HG03460 (cell line): ENCODE measurements around the gene RCAN2.

Experiments
- ATAC-seq: cut with Tn5 transposase; IDR thresholded peaks from one replicate; pipeline ENCODE4 v1.9.1; 2021; ENCODE audit not compliant: unreplicated experiment

Gene RCAN2

GRCh38 chr6:46491201-46491627 lies at the start of gene RCAN2:
TSS of gene RCAN2 (minus strand) at chr6:46491449.
- no peak for ATAC-seq

DNA sequence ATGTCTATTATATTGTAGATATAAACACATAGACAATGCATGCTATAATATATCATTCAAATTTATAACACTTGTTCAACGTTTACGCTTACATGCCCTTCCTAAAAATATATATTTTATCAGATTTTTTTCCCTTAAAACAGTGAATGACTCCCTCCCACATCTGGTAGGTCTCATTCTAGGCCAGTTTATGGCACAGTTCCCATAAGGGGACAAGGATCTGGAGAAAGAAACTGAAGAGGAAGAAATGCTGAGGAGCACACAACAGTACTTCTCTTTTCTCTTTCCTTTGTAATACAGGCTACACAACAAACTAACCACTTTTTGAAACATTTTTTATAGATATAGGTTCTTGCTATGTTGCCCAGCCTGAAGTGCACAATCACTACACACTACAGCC lies 48.6 kb upstream of the RCAN2 start:
- ATAC-seq = no peak

DNA sequence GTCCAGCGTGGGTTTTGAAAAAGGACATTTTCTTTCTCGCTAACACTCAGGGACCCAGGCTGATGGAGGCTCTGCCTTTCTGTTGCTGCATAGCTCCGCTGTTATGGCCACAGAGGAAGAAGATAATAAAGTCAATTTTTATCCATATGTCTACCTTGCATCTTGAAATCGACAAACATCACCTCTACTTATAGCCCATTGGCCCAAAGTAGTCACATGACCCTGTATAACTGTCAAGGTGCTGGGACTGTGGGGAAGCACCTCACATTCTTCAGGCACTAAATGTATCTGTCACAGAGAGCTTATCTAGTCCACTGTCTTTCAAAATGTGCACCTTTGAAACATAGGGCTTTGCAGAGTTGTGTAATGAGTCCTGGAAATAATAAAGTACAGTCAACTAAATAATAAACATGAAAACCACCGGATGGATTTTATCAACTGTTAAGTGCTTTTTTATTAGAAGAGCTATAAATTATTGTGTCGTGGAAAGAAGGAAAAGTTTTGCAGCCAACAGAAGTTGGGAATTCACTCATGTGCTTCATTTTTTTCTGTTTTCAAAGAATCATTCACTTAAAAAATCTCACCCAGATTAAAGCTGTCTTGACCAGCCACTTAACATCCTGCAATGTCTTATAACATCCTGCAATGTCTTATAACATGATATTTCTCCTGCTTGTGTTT lies 47.7 kb upstream of the RCAN2 start:
- no peak for ATAC-seq

DNA sequence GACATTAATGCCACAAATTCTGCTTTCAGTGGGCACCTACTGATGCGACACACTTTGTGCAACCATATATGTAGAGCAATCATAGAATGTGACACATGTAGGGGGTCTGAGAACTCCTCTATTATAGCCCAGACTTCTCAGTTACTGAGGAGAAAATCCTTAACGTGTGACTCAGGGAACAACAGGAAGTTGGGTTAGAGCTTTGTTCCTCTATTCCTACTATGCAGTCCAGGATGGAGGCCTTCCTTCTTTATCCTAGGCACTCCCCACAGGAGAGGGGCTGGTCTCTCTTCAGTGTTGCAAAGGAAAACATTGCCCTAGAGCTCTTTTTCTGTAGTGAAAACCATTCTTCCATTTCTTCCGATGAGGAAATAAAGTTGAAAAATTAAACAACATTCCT lies 39.6 kb upstream of the RCAN2 start:
- ATAC-seq = no peak

- ATAC-seq = no peak
Observed at GRCh38 chr6:46528961-46529750, 37.9 kb upstream of the RCAN2 start.

DNA sequence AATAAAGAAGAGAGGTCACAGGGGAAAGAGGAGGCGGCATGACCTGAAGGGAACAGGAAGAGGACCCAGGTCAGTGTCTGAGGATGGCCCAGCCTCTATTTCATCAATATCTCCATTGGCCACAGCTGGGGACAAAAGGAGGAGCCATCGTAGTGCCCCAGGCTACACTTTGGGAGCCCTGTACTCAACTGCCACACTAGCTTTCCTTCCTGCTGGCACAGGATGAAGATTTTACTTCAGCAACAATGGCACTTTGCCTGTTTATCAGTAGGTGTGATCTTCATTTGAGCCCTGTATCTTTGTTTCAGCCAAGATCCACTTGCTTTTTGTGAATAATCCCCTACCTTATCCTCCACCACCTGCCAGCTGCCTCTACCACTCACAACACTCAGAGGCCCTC lies 35.4 kb upstream of the RCAN2 start:
- no peak for ATAC-seq

DNA sequence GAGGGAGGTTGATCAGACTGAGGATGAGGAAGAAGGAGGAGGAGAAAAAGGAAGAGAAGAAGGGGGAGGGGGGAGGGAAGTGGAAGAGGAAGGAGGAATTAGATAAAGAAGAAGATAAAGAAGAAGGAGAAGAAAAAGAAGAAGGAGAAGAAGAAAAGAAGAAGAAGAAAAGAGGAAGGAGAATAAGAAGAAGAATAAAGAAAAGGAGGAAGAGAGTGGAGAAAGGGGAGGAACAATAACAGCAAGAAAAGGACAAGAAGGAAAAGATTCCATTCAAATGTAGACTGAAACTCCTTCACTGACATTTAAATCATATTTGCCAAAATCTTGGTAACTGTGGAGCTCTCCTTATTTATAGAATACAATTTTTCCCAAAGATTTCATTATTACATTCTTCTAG lies 34.3 kb upstream of the RCAN2 start:
- ATAC-seq = no peak

DNA sequence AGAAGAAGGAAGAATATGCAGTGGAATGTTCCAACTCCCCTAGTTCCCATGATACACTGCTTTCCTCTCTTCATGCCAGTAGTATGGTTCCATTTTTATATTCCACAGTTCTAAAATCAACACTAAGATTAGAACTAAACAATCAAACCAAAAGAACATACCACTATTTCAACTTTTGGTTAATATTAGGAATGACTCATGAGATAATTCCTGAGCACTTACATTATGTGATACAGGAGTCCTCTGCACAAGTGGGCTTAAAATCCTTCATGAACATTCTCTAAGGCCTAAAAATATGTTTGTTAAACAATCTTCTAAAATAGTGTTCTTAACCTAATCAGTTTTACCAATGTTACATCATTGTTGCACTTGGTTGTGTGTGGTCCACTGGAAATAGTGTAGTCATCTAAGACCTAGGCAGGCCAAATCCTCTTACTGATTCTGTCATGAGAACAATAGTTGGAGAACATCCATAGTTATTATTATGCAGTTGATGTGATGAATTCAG lies 30.3 kb upstream of the RCAN2 start:
- no peak for ATAC-seq

DNA sequence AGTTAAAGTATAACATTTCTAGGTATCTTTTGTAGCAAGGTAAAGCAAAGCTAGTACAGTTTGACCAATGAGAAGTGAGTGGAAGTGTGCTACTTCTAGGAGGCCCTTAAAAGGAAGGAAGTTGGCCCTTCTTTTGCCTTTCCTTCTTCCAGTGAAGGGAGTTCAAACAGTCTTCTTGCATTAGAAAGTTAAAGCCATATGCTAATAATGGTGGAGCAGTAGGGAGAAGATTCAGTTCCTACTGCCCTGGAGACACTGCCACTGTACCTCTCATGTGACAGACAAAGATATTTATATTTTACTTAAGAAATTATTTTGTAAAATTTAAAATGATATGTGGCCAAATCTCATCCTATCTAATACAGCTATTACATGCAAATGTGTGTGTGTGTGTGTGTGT lies 26.0 kb upstream of the RCAN2 start:
- ATAC-seq = no peak

DNA sequence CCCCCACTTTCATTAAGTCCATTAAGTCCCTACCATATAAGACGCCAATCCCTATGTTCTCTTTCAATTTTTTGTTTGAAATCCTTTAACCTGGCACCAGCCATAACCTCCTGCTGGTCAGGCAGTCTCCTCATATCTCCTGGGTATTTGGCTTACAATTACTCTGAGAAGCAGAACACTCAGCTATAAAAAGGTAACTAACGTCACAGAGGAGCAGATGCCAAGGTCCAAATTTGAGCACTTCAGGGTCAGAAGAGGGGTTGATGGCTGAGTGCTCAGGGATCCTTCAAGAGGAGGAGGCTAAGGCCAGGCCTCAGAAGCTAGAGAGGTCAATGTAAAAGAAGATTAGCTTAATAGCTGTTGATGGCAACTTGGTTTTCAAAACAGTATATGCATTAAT lies 22.3 kb upstream of the RCAN2 start:
- ATAC-seq = no peak

DNA sequence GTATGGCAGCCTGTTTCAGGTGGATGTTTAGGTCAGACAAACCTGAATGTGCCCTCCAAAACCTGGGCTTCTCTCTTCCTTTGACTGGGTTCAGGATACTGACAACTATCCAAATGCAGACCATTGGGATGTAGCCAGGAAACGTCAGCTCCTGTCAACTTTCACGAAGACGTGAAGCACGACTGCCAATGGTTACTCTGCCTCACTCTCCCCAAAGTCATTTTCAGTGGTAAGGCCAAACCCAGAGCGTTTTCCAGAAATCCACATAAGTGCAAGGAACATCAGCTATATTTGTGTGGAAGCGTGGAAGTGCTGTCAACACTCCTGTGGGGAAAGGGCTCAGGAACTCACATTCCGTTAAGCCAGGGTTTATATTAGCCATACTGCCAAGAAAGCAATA lies 20.1 kb upstream of the RCAN2 start:
- no peak for ATAC-seq

- no peak for ATAC-seq
Observed at GRCh38 chr6:46510651-46511050, 19.4 kb upstream of the RCAN2 start.

DNA sequence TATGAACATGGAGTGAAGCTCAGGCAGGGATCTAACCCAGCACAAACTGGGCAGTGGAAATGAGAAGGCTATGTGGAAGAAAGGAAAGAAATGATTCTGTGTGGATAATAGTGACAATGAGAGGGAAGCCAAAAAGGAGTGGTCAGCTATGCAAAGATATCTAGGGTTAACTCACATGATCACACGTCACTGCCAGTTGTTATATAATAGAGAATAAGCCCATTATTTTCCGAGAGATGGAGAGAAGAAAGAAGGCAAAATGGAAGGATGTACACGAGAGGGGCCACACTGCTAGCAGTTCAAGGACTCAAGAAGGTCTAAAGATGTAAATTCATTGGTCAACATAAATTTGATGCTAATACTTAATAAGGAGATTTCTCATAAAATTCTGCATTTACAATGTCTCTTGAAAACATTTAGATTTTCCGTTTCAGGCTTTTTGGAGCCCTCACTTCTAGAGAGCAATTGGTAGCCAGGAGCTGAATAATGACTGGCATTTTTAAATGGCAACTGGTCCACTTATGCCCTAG lies 18.8 kb upstream of the RCAN2 start:
- ATAC-seq = no peak

GRCh38 chr6:46509063-46509462 lies 17.8 kb upstream of the RCAN2 start:
- ATAC-seq = no peak

- no peak for ATAC-seq
Observed at GRCh38 chr6:46507426-46507825, 16.2 kb upstream of the RCAN2 start.

DNA sequence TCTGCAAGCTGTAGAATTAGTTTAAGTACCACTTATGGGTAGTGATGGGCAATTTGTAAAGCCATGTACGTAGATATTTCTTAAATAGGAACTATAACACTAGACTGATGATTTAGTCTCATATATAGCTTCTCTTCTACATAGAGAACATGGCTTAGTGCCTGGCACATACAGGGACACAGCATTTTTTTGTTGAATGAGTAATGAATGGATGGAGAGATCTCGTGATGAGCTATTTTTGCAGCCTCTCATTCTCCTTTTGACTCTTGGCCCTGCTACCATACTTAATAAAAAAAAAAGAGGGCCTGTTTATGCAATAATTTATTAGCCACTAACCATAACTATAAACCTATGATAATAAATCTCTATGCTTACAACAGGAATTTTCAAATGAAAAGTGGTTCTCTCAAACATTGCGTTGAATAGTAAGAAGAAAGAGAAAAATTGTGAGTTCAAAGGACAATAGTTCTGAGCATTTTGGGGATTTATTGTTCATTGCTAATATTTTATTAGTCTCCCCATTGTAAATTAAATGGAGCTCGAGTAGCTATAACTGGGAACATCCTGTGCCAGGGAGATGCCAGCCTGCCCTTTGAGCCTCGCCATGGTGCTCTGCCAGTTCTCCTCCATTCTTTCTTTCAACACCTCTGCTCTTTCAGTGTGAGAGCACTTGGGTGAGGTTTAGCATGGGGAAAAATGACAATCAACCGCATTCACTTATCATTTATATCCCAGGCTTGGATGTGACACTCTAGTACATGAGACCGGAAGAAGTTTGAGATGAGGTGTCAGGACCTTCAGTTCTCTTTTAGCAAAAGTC lies 14.7 kb upstream of the RCAN2 start:
- ATAC-seq = no peak

GRCh38 chr6:46504242-46504641 lies 13.0 kb upstream of the RCAN2 start:
- ATAC-seq = no peak

DNA sequence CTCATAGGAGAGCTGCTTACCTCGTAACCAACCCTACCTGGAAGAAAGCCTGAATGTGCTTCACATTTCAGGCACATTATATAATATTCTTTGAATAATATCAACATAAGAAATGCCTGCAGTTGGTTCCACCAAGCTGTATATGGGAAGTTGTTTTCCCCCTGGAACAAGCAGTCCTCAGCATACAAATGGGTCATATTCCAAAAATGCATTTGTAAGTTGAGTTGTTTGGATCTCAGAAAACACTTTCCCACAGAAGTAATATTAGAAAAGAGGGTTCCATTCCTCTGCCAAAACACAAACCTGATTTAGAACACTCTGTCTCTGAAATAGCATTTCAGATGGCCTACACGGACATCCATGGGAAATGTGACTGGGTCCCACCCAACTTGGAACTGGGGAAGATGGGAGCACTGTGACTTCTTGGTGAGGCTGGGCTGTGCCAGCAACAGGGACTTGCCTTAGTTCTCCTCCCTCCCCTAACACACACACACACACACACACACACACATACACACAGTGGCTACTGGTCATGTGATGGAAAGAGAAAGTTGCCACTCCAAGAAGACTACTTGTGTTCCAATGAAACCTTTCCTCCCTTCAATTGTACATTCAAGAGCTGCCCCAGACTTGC lies 11.4 kb upstream of the RCAN2 start:
- ATAC-seq = no peak

DNA sequence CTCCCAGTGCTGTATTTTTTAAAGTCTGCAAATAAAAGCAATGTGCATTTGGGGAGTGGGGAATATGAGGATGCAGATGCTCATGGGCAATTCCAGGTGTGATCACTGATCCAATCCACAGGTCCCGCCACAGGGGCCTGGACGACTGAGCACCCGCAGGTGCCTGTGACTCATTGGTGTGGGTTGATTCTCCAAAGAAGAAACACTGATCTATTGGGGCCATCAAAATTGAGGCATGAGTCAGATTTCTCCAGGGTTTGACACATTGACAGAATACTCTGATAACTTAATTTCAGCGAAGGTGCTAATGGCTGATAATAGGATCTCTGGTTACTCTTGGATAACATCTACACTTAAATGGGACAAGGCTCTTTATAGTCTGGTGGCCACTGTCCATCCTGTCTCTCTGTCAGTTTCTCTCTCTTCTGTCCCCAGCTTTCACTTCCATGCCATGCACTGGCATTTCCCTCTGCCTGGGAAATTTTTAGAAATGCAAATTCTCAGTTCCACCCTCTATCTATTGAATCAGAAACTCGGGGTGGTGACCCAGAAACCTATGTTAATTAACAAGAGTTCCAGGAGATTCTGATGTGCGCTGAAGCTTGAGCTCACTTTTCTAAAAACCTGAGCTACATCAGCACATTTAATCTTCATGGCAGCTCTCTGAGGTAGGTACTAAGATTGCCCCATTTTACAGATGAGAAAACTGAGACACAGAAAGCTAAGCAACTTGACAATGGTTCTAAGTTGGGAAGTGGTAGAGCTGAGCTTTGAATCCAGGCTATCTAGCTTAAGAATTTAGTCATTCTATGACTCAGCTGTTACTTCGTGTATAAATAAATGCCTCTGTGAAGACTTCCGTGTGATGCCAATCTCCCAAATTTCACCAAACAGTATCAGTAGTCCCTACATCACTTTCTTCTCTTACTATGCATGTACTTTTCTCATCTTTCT lies 10.2 kb upstream of the RCAN2 start:
- ATAC-seq = no peak

GRCh38 chr6:46500382-46500781 lies 9.1 kb upstream of the RCAN2 start:
- no peak for ATAC-seq
